Heart left ventricle (tissue), 11 donors: Measurements from ENCODE around the gene FLII. TPM values are rescaled to one million over a fixed set of nuclear protein-coding genes. Genes with fewer than 3 reads are reported as not detected.

Experiments used
- polyA plus RNA-seq, 2 donors: library from polyadenylated mRNA; stranded (reverse); fragments of 200-250 nt; gene quantifications; one replicate each; pipeline ENCODE4 v1.2.3, GENCODE V29; 2013
- total RNA-seq, 9 donors: library from RNA; depleted of rRNA in 2 of 9; stranded (reverse); fragments of >200 nt in 2 of 9; fragmentation: NEBNext Ultra II Directional in 3 of 9; extraction: Animal tissue kit (Norgen Biotek cat#: 25700) in 3 of 9; gene quantifications; one replicate each; pipeline versions ENCODE4 v1.1.0 to v1.2.4, GENCODE V29; 2016 to 2023
- donor health status: ischemic (EF 13 %, LVEDD 7.1; RV severe dilation, severe dysfunction).
- donor health status: healthy with polysubstance abuse.
- donor health status: DM: no; HTN: yes; CAD: no.
- donor health status: DM: no; HTN: no; CAD: no.
- donor health status: ischemic (EF 25% LVEDD 5.7; RV mildly dilated, moderate dysfunction).
- donor health status: healthy.
- donor health status: DM: yes; HTN: yes; CAD: no.
- donor health status: PGD.
- donor health status: nonischemic (EF 23%, LVEDD 6.1; RV moderate dilation, normal function).

Gene FLII
- total and polyA plus RNA-seq, 11 donors = 218 to 535 (median 321) TPM

Other genes starting within 250 kb of the FLII start
- gene ATPAF2, start 219.6 kb downstream of the FLII start, total RNA-seq = 10 to 100 TPM; 25.6 to 46.2 (median 37.6) TPM
- 10 to 100 TPM; 29.6 to 51.4 TPM for gene ATPAF2, start 219.6 kb downstream of the FLII start, polyA plus RNA-seq
- gene GID4, start 219.3 kb downstream of the FLII start, total RNA-seq = 10 to 100 TPM; 15.3 to 27.7 (median 18.2) TPM
- 10 to 100 TPM in 1 of 2 donors, 1 to 10 TPM in 1; 8.0 to 19.8 TPM for gene GID4, start 219.3 kb downstream of the FLII start, polyA plus RNA-seq
- 10 to 100 TPM; 17.5 to 28.8 (median 19.5) TPM for gene DRG2, start 170.8 kb downstream of the FLII start, total RNA-seq
- 10 to 100 TPM; 28.0 to 29.0 TPM for gene DRG2, start 170.8 kb downstream of the FLII start, polyA plus RNA-seq
- gene MYO15A, start 150.0 kb downstream of the FLII start, total RNA-seq = under 1 TPM in 7 of 9 donors, not detected in 2; 0.12 to 0.53 (median 0.35) TPM
- under 1 TPM; 0.21 to 0.30 TPM for gene MYO15A, start 150.0 kb downstream of the FLII start, polyA plus RNA-seq
- 100 to 1,000 TPM; 147 to 233 (median 198) TPM for gene ALKBH5, start 74.9 kb downstream of the FLII start, total RNA-seq
- 100 to 1,000 TPM in 1 of 2 donors, 10 to 100 TPM in 1; 89.2 to 122 TPM for gene ALKBH5, start 74.9 kb downstream of the FLII start, polyA plus RNA-seq
- 10 to 100 TPM in 5 of 9 donors, 1 to 10 TPM in 4; 6.8 to 20.7 (median 10.8) TPM for gene LLGL1, start 33.1 kb downstream of the FLII start, total RNA-seq
- 1 to 10 TPM; 5.3 to 8.9 TPM for gene LLGL1, start 33.1 kb downstream of the FLII start, polyA plus RNA-seq
- gene MIEF2, start 1.9 kb upstream of the FLII start, total RNA-seq = 10 to 100 TPM; 23.2 to 46.9 (median 26.7) TPM
- gene MIEF2, start 1.9 kb upstream of the FLII start, polyA plus RNA-seq = 10 to 100 TPM; 18.8 to 27.4 TPM
- gene TOP3A, start 56.3 kb upstream of the FLII start, total RNA-seq = 10 to 100 TPM in 8 of 9 donors, 1 to 10 TPM in 1; 9.4 to 26.1 (median 12.8) TPM
- 10 to 100 TPM in 1 of 2 donors, 1 to 10 TPM in 1; 9.7 to 14.8 TPM for gene TOP3A, start 56.3 kb upstream of the FLII start, polyA plus RNA-seq
- gene SMCR8, start 56.6 kb upstream of the FLII start, total RNA-seq = 10 to 100 TPM in 8 of 9 donors, 1 to 10 TPM in 1; 9.7 to 17.6 (median 13.1) TPM
- gene SMCR8, start 56.6 kb upstream of the FLII start, polyA plus RNA-seq = 10 to 100 TPM in 1 of 2 donors, 1 to 10 TPM in 1; 2.9 to 10.7 TPM
- 10 to 100 TPM in 2 of 9 donors, 1 to 10 TPM in 7; 3.8 to 15.5 (median 8.6) TPM for gene SHMT1, start 104.8 kb upstream of the FLII start, total RNA-seq
- 1 to 10 TPM; 5.1 to 7.1 TPM for gene SHMT1, start 104.8 kb upstream of the FLII start, polyA plus RNA-seq
- gene EVPLL, start 119.0 kb upstream of the FLII start, total RNA-seq = not detected
- not detected for gene EVPLL, start 119.0 kb upstream of the FLII start, polyA plus RNA-seq
- under 1 TPM in 1 of 9 donors, not detected in 8; 0.43 TPM for gene LGALS9C, start 218.1 kb upstream of the FLII start, total RNA-seq
- gene LGALS9C, start 218.1 kb upstream of the FLII start, polyA plus RNA-seq = not detected